Astrocyte of the cerebellum (primary cell): ENCODE data around the gene VMO1.

ENCODE experiments used
- DNase-seq: peaks from one replicate; pipeline ENCODE4 v3.0.0-alpha.2; 2011; ENCODE audit warnings: low read depth
- H3K4me3 ChIP-seq: 2 replicates; pipeline ENCODE4 v1.5.1; 2011; ENCODE audit warnings: mild to moderate bottlenecking, low read depth, low read length, moderate library complexity
- CTCF ChIP-seq: IDR thresholded peaks from 2 replicates; pipeline ENCODE4 v1.5.1; 2012; ENCODE audit warnings: low read length, low read depth, moderate library complexity, mild to moderate bottlenecking; ENCODE audit errors: missing control alignments
- in situ Hi-C: cut with HindIII; loops from 2 replicates; pipeline ENCODE4 v1.10.0; 2017; ENCODE audit warnings: low sequenced_read_pairs

VMO1 gene

GRCh38 chr17:4742133-4742532, 44.0 kb downstream of the VMO1 start:
- in situ Hi-C loops, result no loop called here
- TF ChIP-seq CTCF, result no peak
- DNase-seq, result no peak
- no peak overlapping the region for H3K4me3 ChIP-seq

- in situ Hi-C loops, result no loop called here
- H3K4me3 ChIP-seq, result no peak overlapping the region
- TF ChIP-seq CTCF, result no peak
- DNase-seq, result no peak
These were observed 44.6 kb downstream of the VMO1 start for GRCh38 chr17:4741544-4741943.

GRCh38 chr17:4740584-4740983, 45.6 kb downstream of the VMO1 start:
- no peak overlapping the region for H3K4me3 ChIP-seq
- in situ Hi-C loops, result no loop called here
- no peak for TF ChIP-seq CTCF
- DNase-seq, result no peak

- in situ Hi-C loops, result no loop called here
- DNase-seq, result no peak
- no peak for TF ChIP-seq CTCF
- peak overlapping the region; percentile 60 for H3K4me3 ChIP-seq
These were observed 46.2 kb downstream of the VMO1 start for GRCh38 chr17:4740025-4740351.

- in situ Hi-C loops, result no loop called here
- H3K4me3 ChIP-seq, result peak within 1 kb of the TSS; percentile 60
- no peak for DNase-seq
- TF ChIP-seq CTCF, result no peak
These were observed 46.8 kb downstream of the VMO1 start, which contains the start of the genes CXCL16 and ZMYND15 for GRCh38 chr17:4739122-4740024. TSS of gene CXCL16 (minus strand) at chr17:4739928. CDS start at chr17:4739339, 589 bp downstream. TSS of gene ZMYND15 (plus strand) at chr17:4739833. CDS start at chr17:4740549, 716 bp downstream.

- TF ChIP-seq CTCF, result no peak
- in situ Hi-C loops, result no loop called here
- H3K4me3 ChIP-seq, result peak overlapping the region; percentile 60
- DNase-seq, result no peak
These were observed 47.7 kb downstream of the VMO1 start for GRCh38 chr17:4738136-4739121.
